ENCODE data around the gene LRRC43. TPM values are rescaled to one million over a fixed set of nuclear protein-coding genes. Genes with fewer than 3 reads are reported as not detected.

Gene LRRC43
- total RNA-seq, 2 experiments from 2014 or later, result not detected

GRCh38 chr12:122190842-122191668, 8.1 kb downstream of the LRRC43 start:
- no peak overlapping the region for H3K27ac Mint-ChIP-seq
- H3K4me1 ChIP-seq (ENCODE audit: insufficient read depth, low read length), result peaks cover 5% of the 10 kb centered on the region
- peak; percentile 34 to 75 (median 56) for DNase-seq
- CTCF ChIA-PET, result interaction anchor here (0.8 to 1.4 kb wide), 6 partner anchors 14 to 272 kb away, joined by 3 to 10 read pairs (median 4); partner anchors contain the start of gene CFAP251
- H3K4me1 Mint-ChIP-seq (ENCODE audit: low read depth), result no peaks in the 10 kb centered on the region
- no peaks in the 10 kb centered on the region for H3K36me3 Mint-ChIP-seq (ENCODE audit: low read depth)
- peak; percentile 97 for ATAC-seq (ENCODE audit: poor library complexity)
- H3K4me3 Mint-ChIP-seq, result no peak overlapping the region
- intact Hi-C loops (cut with DNase I, micrococcal nuclease), result loop anchor here (1.0 to 5.0 kb wide), 5 partner anchors 60 to 274 kb away; partner anchors contain the start of gene CFAP251 (in 2 of the 2)
- POLR2A ChIA-PET, result interaction anchor here (1.0 kb wide), 2 partner anchors 113 to 137 kb away, joined by 3 read pairs; partner anchors contain the start of gene MLXIP
- peaks cover 5% of the 10 kb centered on the region for H3K27me3 Mint-ChIP-seq
- no peaks in the 10 kb centered on the region for H3K27me3 ChIP-seq (ENCODE audit: control insufficient read depth in 1 of 2, insufficient read depth in 2 of 2, low read length in 2 of 2)
- no peaks in the 10 kb centered on the region for H3K9me3 Mint-ChIP-seq
- TF ChIP-seq, protein P1, sequence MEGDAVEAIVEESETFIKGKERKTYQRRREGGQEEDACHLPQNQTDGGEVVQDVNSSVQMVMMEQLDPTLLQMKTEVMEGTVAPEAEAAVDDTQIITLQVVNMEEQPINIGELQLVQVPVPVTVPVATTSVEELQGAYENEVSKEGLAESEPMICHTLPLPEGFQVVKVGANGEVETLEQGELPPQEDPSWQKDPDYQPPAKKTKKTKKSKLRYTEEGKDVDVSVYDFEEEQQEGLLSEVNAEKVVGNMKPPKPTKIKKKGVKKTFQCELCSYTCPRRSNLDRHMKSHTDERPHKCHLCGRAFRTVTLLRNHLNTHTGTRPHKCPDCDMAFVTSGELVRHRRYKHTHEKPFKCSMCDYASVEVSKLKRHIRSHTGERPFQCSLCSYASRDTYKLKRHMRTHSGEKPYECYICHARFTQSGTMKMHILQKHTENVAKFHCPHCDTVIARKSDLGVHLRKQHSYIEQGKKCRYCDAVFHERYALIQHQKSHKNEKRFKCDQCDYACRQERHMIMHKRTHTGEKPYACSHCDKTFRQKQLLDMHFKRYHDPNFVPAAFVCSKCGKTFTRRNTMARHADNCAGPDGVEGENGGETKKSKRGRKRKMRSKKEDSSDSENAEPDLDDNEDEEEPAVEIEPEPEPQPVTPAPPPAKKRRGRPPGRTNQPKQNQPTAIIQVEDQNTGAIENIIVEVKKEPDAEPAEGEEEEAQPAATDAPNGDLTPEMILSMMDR (IDR thresholded peaks at IDR 0.05), result peak; percentile 68
- no peaks in the 10 kb centered on the region for H3K36me3 ChIP-seq (ENCODE audit: insufficient read depth, low read length)
- no peak overlapping the region for H3K27ac ChIP-seq (ENCODE audit: low read depth in 1 of 2, low read length in 2 of 2)
- peaks cover 0 to 4% of the 10 kb centered on the region in 2 experiments for H3K9me3 ChIP-seq (ENCODE audit: control insufficient read depth in 1 of 2, insufficient read depth in 1 of 2, low read length in 2 of 2)
- H3K4me3 ChIP-seq (ENCODE audit: low read length), result no peak overlapping the region

GRCh38 chr12:122192441-122192840, 9.5 kb downstream of the LRRC43 start:
- no peak overlapping the region for H3K27ac Mint-ChIP-seq
- no peaks in the 10 kb centered on the region for H3K9me3 Mint-ChIP-seq
- no peak for ATAC-seq (ENCODE audit: poor library complexity)
- no peaks in the 10 kb centered on the region for H3K4me1 Mint-ChIP-seq (ENCODE audit: low read depth)
- Histone ChIP-seq H3K27me3 (ENCODE audit: control insufficient read depth in 1 of 2, insufficient read depth in 2 of 2, low read length in 2 of 2) (no peaks in the 10 kb centered on the region), H3K4me3 (ENCODE audit: low read length) (no peak overlapping the region), H3K4me1 (ENCODE audit: insufficient read depth, low read length) (peaks cover 5% of the 10 kb centered on the region), H3K9me3 (ENCODE audit: control insufficient read depth in 1 of 2, insufficient read depth in 1 of 2, low read length in 2 of 2) (peaks cover 0 to 4% of the 10 kb centered on the region in 2 experiments), H3K27ac (ENCODE audit: low read depth in 1 of 2, low read length in 2 of 2) (no peak overlapping the region), H3K36me3 (ENCODE audit: insufficient read depth, low read length) (no peaks in the 10 kb centered on the region)
- no peaks in the 10 kb centered on the region for H3K36me3 Mint-ChIP-seq (ENCODE audit: low read depth)
- no peak for DNase-seq
- TF ChIP-seq, protein P1 (IDR thresholded peaks at IDR 0.05), result no peak
- ChIA-PET POLR2A (no interaction called here), CTCF (no interaction called here)
- peaks cover 14% of the 10 kb centered on the region for H3K27me3 Mint-ChIP-seq
- intact Hi-C loops (cut with DNase I, micrococcal nuclease), result loop anchor here in 1 of 2 experiments (5.0 kb wide), 2 partner anchors 70 to 275 kb away; partner anchors contain the start of gene CFAP251
- no peak overlapping the region for H3K4me3 Mint-ChIP-seq

- TF ChIP-seq, protein P1 (IDR thresholded peaks at IDR 0.05), result no peak
- no peak overlapping the region for H3K4me3 Mint-ChIP-seq
- no peaks in the 10 kb centered on the region for H3K36me3 Mint-ChIP-seq (ENCODE audit: low read depth)
- peaks cover 25% of the 10 kb centered on the region for H3K27me3 Mint-ChIP-seq
- intact Hi-C loops (cut with DNase I, micrococcal nuclease), result loop anchor here in 1 of 2 experiments (5.0 kb wide), 2 partner anchors 73 to 278 kb away; partner anchors contain the start of gene CFAP251
- ATAC-seq (ENCODE audit: poor library complexity), result no peak
- no peak overlapping the region for H3K4me3 ChIP-seq (ENCODE audit: low read length)
- H3K27ac ChIP-seq (ENCODE audit: low read depth in 1 of 2, low read length in 2 of 2), result no peak overlapping the region
- H3K9me3 ChIP-seq (ENCODE audit: control insufficient read depth in 1 of 2, insufficient read depth in 1 of 2, low read length in 2 of 2), result peaks cover 0 to 4% of the 10 kb centered on the region in 2 experiments
- ChIA-PET POLR2A (no interaction called here), CTCF (no interaction called here)
- H3K9me3 Mint-ChIP-seq, result no peaks in the 10 kb centered on the region
- H3K27ac Mint-ChIP-seq, result no peak overlapping the region
- no peaks in the 10 kb centered on the region for H3K4me1 Mint-ChIP-seq (ENCODE audit: low read depth)
- peaks cover 5% of the 10 kb centered on the region for H3K4me1 ChIP-seq (ENCODE audit: insufficient read depth, low read length)
- H3K27me3 ChIP-seq (ENCODE audit: control insufficient read depth in 1 of 2, insufficient read depth in 2 of 2, low read length in 2 of 2), result no peaks in the 10 kb centered on the region
- DNase-seq, result no peak
- no peaks in the 10 kb centered on the region for H3K36me3 ChIP-seq (ENCODE audit: insufficient read depth, low read length)
Observed at GRCh38 chr12:122194804-122195203, 11.9 kb downstream of the LRRC43 start.

Measured in CD4-positive, alpha-beta T cell (primary cell).